K562 (cell line): Measurements from ENCODE around the gene NKAPL. TPM values are rescaled to one million over a fixed set of nuclear protein-coding genes. Genes with fewer than 3 reads are reported as not detected.

ENCODE experiments used
- BCL6 ChIP-seq: fragments of 250-450 bp; sonication (Bioruptor Pico); IDR thresholded peaks from 2 replicates; pipeline ENCODE4 v1.4.0; 2020
- CBX8 ChIP-seq: fragments of 200-600 bp; sonication (generic); IDR thresholded peaks from 2 replicates; pipeline ENCODE4 v1.6.1; 2012; ENCODE audit warnings: borderline replicate concordance, mixed run types, low read depth, mild to moderate bottlenecking, moderate library complexity, mixed read lengths, low read length, control low read depth, inconsistent platforms; ENCODE audit not compliant: poor library complexity, severe bottlenecking; ENCODE audit errors: extremely low read depth
- FOXK2 ChIP-seq, 2 experiments: fragments of 450-650 bp; IDR thresholded peaks in 1 of 2; conservative IDR thresholded peaks in 1 of 2; 2 replicates each; pipeline ENCODE4 v1.6.1; 2016; ENCODE audit warnings: low read depth in 2 of 2, mild to moderate bottlenecking in 1 of 2
- HMG20B ChIP-seq: fragments of 250-450 bp; sonication (Bioruptor Pico); IDR thresholded peaks from 2 replicates; pipeline ENCODE4 v1.5.0; 2021; ENCODE audit warnings: mild to moderate bottlenecking
- IRF2 ChIP-seq: sonication (generic); formaldehyde crosslinking; IDR thresholded peaks from 2 replicates; pipeline ENCODE4 v1.8.1; 2022; ENCODE audit warnings: mild to moderate bottlenecking, missing genetic modification reagents
- JUN ChIP-seq, 2 experiments: sonication (generic) in 1 of 2; formaldehyde crosslinking in 1 of 2; IDR thresholded peaks; 2 replicates each; pipeline versions ENCODE4 v1.6.1 to v1.8.0; 2012 to 2022; ENCODE audit warnings: borderline replicate concordance in 2 of 2, mild to moderate bottlenecking in 2 of 2, improper control_type of control experiment in 1 of 2, low read depth in 1 of 2, low read length in 1 of 2, missing genetic modification reagents in 1 of 2
- KHSRP ChIP-seq: fragments of 450-650 bp; IDR thresholded peaks from 2 replicates; pipeline ENCODE4 v1.6.1; 2017
- L3MBTL2 ChIP-seq: fragments of 450-650 bp; IDR thresholded peaks from 2 replicates; pipeline ENCODE4 v1.6.1; 2016; ENCODE audit warnings: mild to moderate bottlenecking, moderate library complexity
- MTA1 ChIP-seq: fragments of 450-650 bp; IDR thresholded peaks from 2 replicates; pipeline ENCODE4 v1.6.1; 2017; ENCODE audit warnings: borderline replicate concordance
- NR2C2 ChIP-seq, 2 experiments: fragments of 200-800 bp in 1 of 2; sonication (Bioruptor generic) in 1 of 2; sonication (generic) in 1 of 2; formaldehyde crosslinking in 1 of 2; IDR thresholded peaks; 2 replicates each; pipeline versions ENCODE4 v1.6.1 to v1.8.0; 2016 to 2022; ENCODE audit warnings: mild to moderate bottlenecking in 1 of 2, missing compliant biosample characterization in 1 of 2, missing genetic modification characterization in 1 of 2, missing genetic modification reagents in 1 of 2
- RBBP5 ChIP-seq: fragments of 200-600 bp; sonication (generic); IDR thresholded peaks from 2 replicates; pipeline ENCODE4 v1.6.1; 2012; ENCODE audit warnings: borderline replicate concordance, mild to moderate bottlenecking, low read length, control low read depth, inconsistent platforms; ENCODE audit not compliant: insufficient read depth, poor library complexity, severe bottlenecking
- SLC30A9 ChIP-seq: fragments of 250-450 bp; sonication (Bioruptor Pico); IDR thresholded peaks from 2 replicates; pipeline ENCODE4 v1.8.0; 2022; ENCODE audit warnings: mild to moderate bottlenecking, moderate library complexity
- SMARCE1 ChIP-seq: fragments of 450-650 bp; IDR thresholded peaks from 2 replicates; pipeline ENCODE4 v1.7.1; 2016; ENCODE audit warnings: mild to moderate bottlenecking
- SRF ChIP-seq, 2 experiments: fragments of 250-450, 450-650 bp in 1 of 2; sonication (Bioruptor Pico) in 1 of 2; sonication (generic) in 1 of 2; formaldehyde crosslinking; IDR thresholded peaks; 2 replicates each; pipeline versions ENCODE4 v1.5.0 to v1.5.1; 2020 to 2022; ENCODE audit warnings: mild to moderate bottlenecking in 1 of 2, missing genetic modification reagents in 1 of 2
- SRSF7 ChIP-seq: fragments of 200-400 bp; formaldehyde crosslinking; optimal IDR thresholded peaks from 2 replicates; pipeline ENCODE3; 2017; ENCODE audit warnings: mild to moderate bottlenecking, low read depth, low read length
- TAL1 ChIP-seq: fragments of 450-650 bp; IDR thresholded peaks from 2 replicates; pipeline ENCODE4 v1.6.1; 2016; ENCODE audit warnings: mild to moderate bottlenecking
- ZNF12 ChIP-seq: sonication (generic); formaldehyde crosslinking; IDR thresholded peaks from 2 replicates; pipeline ENCODE4 v1.4.0; 2020; ENCODE audit warnings: mild to moderate bottlenecking, missing genetic modification reagents
- ZNF778 ChIP-seq: fragments of 450-650 bp; formaldehyde crosslinking; IDR thresholded peaks from 2 replicates; pipeline ENCODE4 v1.4.0; 2020; ENCODE audit warnings: mild to moderate bottlenecking, moderate library complexity
- polyA plus RNA-seq, 8 experiments: library from polyadenylated mRNA; depleted of rRNA in 4 of 8; stranded (reverse) in 5 of 8; unstranded in 3 of 8; fragments of >200 nt; fragmentation: Nextera tagmentation in 2 of 8; fragmentation: Illumina TruSeq in 1 of 8; extraction: Ambion mirVana in 2 of 8; extraction: Trizol in 1 of 8; gene quantifications; 2 replicates each; pipeline versions ENCODE4 v1.2.1 to v1.2.3, GENCODE V29; 2011 to 2014; ENCODE audit warnings: inconsistent platforms in 1 of 8, missing spikeins in 1 of 8
- total RNA-seq, 7 experiments: library from RNA; depleted of rRNA in 6 of 7; stranded (reverse); fragments of >200 nt in 6 of 7; fragmentation: Illumina TruSeq in 2 of 7; extraction: Trizol in 2 of 7; gene quantifications; 2 replicates each; pipeline versions ENCODE4 v1.2.1 to v1.2.3, GENCODE V29; 2011 to 2021; ENCODE audit warnings: low replicate concordance in 1 of 7
- TF ChIP-seq, protein P1 (sequence below): conservative IDR thresholded peaks from 2 replicates; pipeline ENCODE4 v1.6.1; 2011; ENCODE audit warnings: low read depth, mild to moderate bottlenecking, low read length; ENCODE audit not compliant: control insufficient read depth

Gene NKAPL
- total and polyA plus RNA-seq, 9 of the 15 experiments (the other 6 are each of a cell fraction or from before 2014, with no cell fraction given): not detected

DNA sequence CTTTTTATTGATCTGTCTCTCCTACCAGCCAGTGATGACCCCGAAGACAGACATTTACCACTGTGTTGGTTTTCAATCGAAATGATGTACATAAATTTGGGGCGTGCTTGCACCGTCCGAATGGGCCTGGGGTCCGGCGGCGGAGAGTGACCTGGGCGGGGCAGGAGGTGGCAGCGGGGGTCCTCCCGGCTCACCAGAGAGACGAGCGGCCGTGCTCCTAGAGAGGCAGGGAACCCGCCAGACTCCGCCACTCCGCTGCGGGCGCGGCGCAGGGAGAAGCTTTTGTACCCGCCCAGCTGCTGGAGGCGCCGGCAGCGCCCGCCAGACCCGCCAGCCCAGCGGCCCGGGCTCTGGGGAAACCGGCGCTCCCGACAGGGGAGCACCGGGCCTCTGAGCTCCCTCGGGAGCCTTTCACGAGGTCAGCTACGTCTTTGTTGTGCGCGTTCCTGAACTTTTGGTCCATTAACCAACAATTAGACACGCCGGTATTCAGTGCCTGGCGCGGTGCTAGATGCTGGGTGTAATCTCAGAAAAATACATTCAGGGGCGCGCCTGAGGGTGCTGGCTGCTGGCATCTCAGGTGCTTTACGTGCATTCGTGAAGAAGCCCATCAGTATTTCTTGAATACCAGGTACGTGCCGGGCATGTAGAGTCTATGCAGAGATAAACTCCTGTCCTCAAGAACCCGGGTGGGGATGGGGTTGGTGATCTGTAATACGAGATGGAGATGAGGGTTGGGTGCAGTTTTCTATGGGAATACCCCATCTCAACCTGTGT is 22.4 kb downstream of the NKAPL start, which contains the start of gene PGBD1 (continued):
- TF ChIP-seq, protein P1, sequence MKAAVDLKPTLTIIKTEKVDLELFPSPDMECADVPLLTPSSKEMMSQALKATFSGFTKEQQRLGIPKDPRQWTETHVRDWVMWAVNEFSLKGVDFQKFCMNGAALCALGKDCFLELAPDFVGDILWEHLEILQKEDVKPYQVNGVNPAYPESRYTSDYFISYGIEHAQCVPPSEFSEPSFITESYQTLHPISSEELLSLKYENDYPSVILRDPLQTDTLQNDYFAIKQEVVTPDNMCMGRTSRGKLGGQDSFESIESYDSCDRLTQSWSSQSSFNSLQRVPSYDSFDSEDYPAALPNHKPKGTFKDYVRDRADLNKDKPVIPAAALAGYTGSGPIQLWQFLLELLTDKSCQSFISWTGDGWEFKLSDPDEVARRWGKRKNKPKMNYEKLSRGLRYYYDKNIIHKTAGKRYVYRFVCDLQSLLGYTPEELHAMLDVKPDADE: peak; percentile 86
- no peak for TF ChIP-seq NR2C2 (CRISPR knock-in tag; IDR thresholded peaks at IDR 0.05)
- no peak; the same call in 1 of the 2 replicates for TF ChIP-seq NR2C2 (tag; IDR thresholded peaks at IDR 0.05)
- no peak for TF ChIP-seq ZNF778
- TF ChIP-seq SRSF7: no peak
- TF ChIP-seq ZNF12 (CRISPR knock-in tag): no peak
- TF ChIP-seq SMARCE1: 0 out of 2 replicates have a peak, but pooled peaks have one; percentile 14
- no peak for TF ChIP-seq JUN (IDR thresholded peaks at IDR 0.05; ENCODE audit: borderline replicate concordance, low read depth, low read length)
- no peak for TF ChIP-seq JUN (CRISPR knock-in tag; IDR thresholded peaks at IDR 0.05; ENCODE audit: borderline replicate concordance)
- no peak for TF ChIP-seq HMG20B (CRISPR knock-in tag)
- no peak for TF ChIP-seq KHSRP
- no peak for TF ChIP-seq TAL1
- TF ChIP-seq BCL6 (CRISPR knock-in tag): no peak
- peak; percentile 45; the same call in 1 of the 2 replicates for TF ChIP-seq MTA1
- TF ChIP-seq RBBP5: peak; percentile 95
- no peak for TF ChIP-seq SLC30A9 (CRISPR knock-in tag)
- peak; percentile 73 for TF ChIP-seq L3MBTL2
- TF ChIP-seq CBX8: no peak
- no peak for TF ChIP-seq SRF (CRISPR knock-in tag; IDR thresholded peaks at IDR 0.05)
- TF ChIP-seq FOXK2 (conservative IDR thresholded peaks at IDR 0.05 in 1 of 2, IDR thresholded peaks at IDR 0.05 in 1 of 2; ENCODE audit: low read depth in 2 of 2): no peak
- TF ChIP-seq IRF2 (CRISPR knock-in tag): no peak
